H9 (cell line): ENCODE data around the gene ATG13. TPM values are rescaled to one million over a fixed set of nuclear protein-coding genes. Genes with fewer than 3 reads are reported as not detected.

Experiments used
- DNase-seq: peaks from one replicate; pipeline ENCODE4 v3.0.0-alpha.2; 2017
- H2AFZ ChIP-seq: one replicate; pipeline ENCODE4 v1.6.1; 2013; ENCODE audit warnings: mild to moderate bottlenecking, low read length, control low read depth, moderate library complexity
- H2AK5ac ChIP-seq: 2 replicates; pipeline ENCODE4 v1.6.1; 2013; ENCODE audit warnings: low read length, control low read depth, mixed read lengths; ENCODE audit not compliant: insufficient read length
- H2BK120ac ChIP-seq: one replicate; pipeline ENCODE4 v1.6.1; 2013; ENCODE audit warnings: low read depth, mild to moderate bottlenecking, low read length, control low read depth, inconsistent platforms; ENCODE audit not compliant: poor library complexity, severe bottlenecking
- H2BK12ac ChIP-seq: 2 replicates; pipeline ENCODE4 v1.6.1; 2013; ENCODE audit warnings: low read length, control low read depth, mixed read lengths, low read depth; ENCODE audit not compliant: insufficient read length
- H2BK15ac ChIP-seq: 2 replicates; pipeline ENCODE4 v1.6.1; 2013; ENCODE audit warnings: low read depth, low read length, control low read depth
- H2BK20ac ChIP-seq: one replicate; pipeline ENCODE4 v1.6.1; 2013; ENCODE audit warnings: low read depth, mild to moderate bottlenecking, low read length, control low read depth, inconsistent platforms; ENCODE audit not compliant: poor library complexity, severe bottlenecking
- H2BK5ac ChIP-seq: 2 replicates; pipeline ENCODE4 v1.6.1; 2013; ENCODE audit warnings: low read length, control low read depth, mixed read lengths; ENCODE audit not compliant: insufficient read length
- H3K14ac ChIP-seq: 2 replicates; pipeline ENCODE4 v1.6.1; 2013; ENCODE audit warnings: low read length, control low read depth; ENCODE audit not compliant: insufficient read depth
- H3K18ac ChIP-seq: 2 replicates; pipeline ENCODE4 v1.6.1; 2013; ENCODE audit warnings: low read depth, mild to moderate bottlenecking, mixed read lengths, low read length, control low read depth; ENCODE audit not compliant: insufficient read length
- H3K23ac ChIP-seq: 2 replicates; pipeline ENCODE4 v1.6.1; 2013; ENCODE audit warnings: low read length, control low read depth, mixed read lengths, low read depth; ENCODE audit not compliant: insufficient read length
- H3K23me2 ChIP-seq: 2 replicates; pipeline ENCODE4 v1.6.1; 2013; ENCODE audit warnings: low read depth, mild to moderate bottlenecking, mixed read lengths, low read length, control low read depth; ENCODE audit not compliant: insufficient read length, poor library complexity, severe bottlenecking
- H3K27ac ChIP-seq: 2 replicates; pipeline ENCODE4 v1.5.1; 2013; ENCODE audit warnings: low read length, control low read depth, mixed read lengths, low read depth; ENCODE audit not compliant: insufficient read length
- H3K27me3 ChIP-seq: 2 replicates; pipeline ENCODE4 v1.6.1; 2013; ENCODE audit warnings: low read length, control low read depth, inconsistent platforms; ENCODE audit not compliant: insufficient read depth
- H3K4ac ChIP-seq: 2 replicates; pipeline ENCODE4 v1.6.1; 2013; ENCODE audit warnings: low read depth, mild to moderate bottlenecking, control low read depth, inconsistent platforms, low read length, moderate library complexity
- H3K4me1 ChIP-seq: 2 replicates; pipeline ENCODE4 v1.6.1; 2013; ENCODE audit warnings: low read length, control low read depth, inconsistent platforms; ENCODE audit not compliant: insufficient read depth
- H3K4me2 ChIP-seq: 2 replicates; pipeline ENCODE4 v1.6.1; 2013; ENCODE audit warnings: low read length, control low read depth, mixed read lengths; ENCODE audit not compliant: insufficient read length, insufficient read depth
- H3K56ac ChIP-seq: 2 replicates; pipeline ENCODE4 v1.6.1; 2013; ENCODE audit warnings: low read depth, mild to moderate bottlenecking, mixed read lengths, low read length, control low read depth; ENCODE audit not compliant: insufficient read length
- H3K79me1 ChIP-seq: 2 replicates; pipeline ENCODE4 v1.6.1; 2013; ENCODE audit warnings: low read depth, mild to moderate bottlenecking, moderate library complexity, low read length, control low read depth, inconsistent platforms; ENCODE audit not compliant: insufficient read depth, poor library complexity, severe bottlenecking
- H3K79me2 ChIP-seq: 2 replicates; pipeline ENCODE4 v1.6.1; 2013; ENCODE audit warnings: low read length, control low read depth, inconsistent platforms; ENCODE audit not compliant: insufficient read depth
- H3K9ac ChIP-seq: 2 replicates; pipeline ENCODE4 v1.6.1; 2013; ENCODE audit warnings: low read length, control low read depth, mixed read lengths; ENCODE audit not compliant: insufficient read length; ENCODE audit errors: extremely low read depth
- H3K9me3 ChIP-seq: one replicate; pipeline ENCODE4 v1.6.1; 2013; ENCODE audit warnings: low read depth, low read length, inconsistent platforms; ENCODE audit not compliant: control insufficient read depth
- H3T11ph ChIP-seq: one replicate; pipeline ENCODE4 v1.6.1; 2013; ENCODE audit warnings: mild to moderate bottlenecking, low read length, control low read depth, inconsistent platforms
- H4K20me1 ChIP-seq: one replicate; pipeline ENCODE4 v1.6.1; 2013; ENCODE audit not compliant: control insufficient read depth, insufficient read length, insufficient read depth
- H4K5ac ChIP-seq: 2 replicates; pipeline ENCODE4 v1.6.1; 2013; ENCODE audit warnings: low read depth, mild to moderate bottlenecking, mixed read lengths, low read length, control low read depth; ENCODE audit not compliant: insufficient read length
- H4K8ac ChIP-seq: replicated peaks from 2 replicates; pipeline ENCODE4 v1.6.1; 2013; ENCODE audit warnings: low read length, control low read depth, mixed read lengths, low read depth; ENCODE audit not compliant: insufficient read length
- H4K91ac ChIP-seq: 2 replicates; pipeline ENCODE4 v1.6.1; 2013; ENCODE audit warnings: low read depth, mild to moderate bottlenecking, moderate library complexity, mixed read lengths, low read length, control low read depth; ENCODE audit not compliant: insufficient read length
- H3K27ac Mint-ChIP-seq, 3 experiments: 2 replicates in 2 of 3; 3 replicates in 1 of 3; pipeline ENCODE4 v1.8.0; 2020 to 2021; ENCODE audit warnings: mixed read lengths in 3 of 3, mild to moderate bottlenecking in 1 of 3, moderate library complexity in 1 of 3
- H3K27me3 Mint-ChIP-seq: 2 replicates; pipeline ENCODE4 v1.8.0; 2021; ENCODE audit warnings: low read depth, mild to moderate bottlenecking, moderate library complexity, mixed read lengths
- H3K36me3 Mint-ChIP-seq, 3 experiments: 2 replicates in 2 of 3; 3 replicates in 1 of 3; pipeline ENCODE4 v1.8.0; 2020 to 2021; ENCODE audit warnings: low read depth in 3 of 3, mixed read lengths in 3 of 3; ENCODE audit not compliant: insufficient read depth in 1 of 3
- H3K4me1 Mint-ChIP-seq, 2 experiments: 2 replicates each; pipeline ENCODE4 v1.8.0; 2020; ENCODE audit warnings: mixed read lengths in 2 of 2
- H3K4me3 Mint-ChIP-seq, 2 experiments: 2 replicates in 1 of 2; 3 replicates in 1 of 2; pipeline ENCODE4 v1.8.0; 2020 to 2021; ENCODE audit warnings: mild to moderate bottlenecking in 2 of 2, mixed read lengths in 2 of 2, moderate library complexity in 1 of 2
- H3K9me3 Mint-ChIP-seq, 2 experiments: 2 replicates in 1 of 2; 3 replicates in 1 of 2; pipeline ENCODE4 v1.8.0; 2020; ENCODE audit warnings: mild to moderate bottlenecking in 2 of 2, mixed read lengths in 2 of 2, moderate library complexity in 1 of 2
- WGBS: extraction: QIAGEN DNeasy Blood & Tissue Kit; methylation state at CpG from one replicate; pipeline ENCODE4 v1.1.7; 2013; ENCODE audit warnings: missing lambda C conversion rate, low lambda C conversion rate, mixed read lengths; ENCODE audit not compliant: insufficient read length; ENCODE audit errors: extremely low coverage; 5-methylcytosine and 5-hydroxymethylcytosine counted together
- total RNA-seq: library from RNA; stranded (reverse); gene quantifications from 2 replicates; pipeline ENCODE4 v1.2.1, GENCODE V29; 2021
- TF ChIP-seq, protein P1 (sequence below): fragments of 200-600 bp; sonication (generic); conservative IDR thresholded peaks from 3 replicates; pipeline ENCODE4 v1.8.0; 2021; ENCODE audit warnings: antibody characterized with exemption, mild to moderate bottlenecking

ATG13 gene
- total RNA-seq, 1 experiment from 2014 or later = 79.1 TPM

- Mint-ChIP-seq H3K27ac (no peak overlapping the region), H3K4me1 (peaks cover 0 to 4% of the 10 kb centered on the region in 2 experiments; a peak in 1 of 4 replicates), H3K4me3 (no peak overlapping the region), H3K36me3 (peaks cover 7 to 11% (median 8%) of the 10 kb centered on the region in 3 experiments; a peak in 6 of 7 replicates), H3K9me3 (peaks cover 4 to 6% of the 10 kb centered on the region in 2 experiments; a peak in 2 of 5 replicates), H3K27me3 (no peaks in the 10 kb centered on the region)
- Histone ChIP-seq H3K23ac (no peak overlapping the region), H2BK12ac (no peak overlapping the region), H3K9ac (no peak overlapping the region), H2BK20ac (no peak overlapping the region), H3K14ac (no peak overlapping the region), H4K20me1 (no peaks in the 10 kb centered on the region), H3K4me2 (no peak overlapping the region), H2AK5ac (no peak overlapping the region), H3K79me1 (peaks cover 9% of the 10 kb centered on the region), H4K91ac (no peak overlapping the region), H3K4ac (no peak overlapping the region), H2AFZ (no peak overlapping the region), H3T11ph (no peak overlapping the region), H4K5ac (no peak overlapping the region), H3K27ac (no peak overlapping the region), H3K56ac (no peak overlapping the region), H2BK5ac (no peak overlapping the region), H4K8ac (no peak overlapping the region), H3K18ac (no peak overlapping the region), H3K4me1 (no peaks in the 10 kb centered on the region), H2BK120ac (no peak overlapping the region), H3K23me2 (no peaks in the 10 kb centered on the region), H2BK15ac (no peak overlapping the region), H3K9me3 (no peaks in the 10 kb centered on the region), H3K27me3 (no peaks in the 10 kb centered on the region), H3K79me2 (peaks cover 6% of the 10 kb centered on the region; the same call in 1 of the 2 replicates)
- TF ChIP-seq, protein P1, sequence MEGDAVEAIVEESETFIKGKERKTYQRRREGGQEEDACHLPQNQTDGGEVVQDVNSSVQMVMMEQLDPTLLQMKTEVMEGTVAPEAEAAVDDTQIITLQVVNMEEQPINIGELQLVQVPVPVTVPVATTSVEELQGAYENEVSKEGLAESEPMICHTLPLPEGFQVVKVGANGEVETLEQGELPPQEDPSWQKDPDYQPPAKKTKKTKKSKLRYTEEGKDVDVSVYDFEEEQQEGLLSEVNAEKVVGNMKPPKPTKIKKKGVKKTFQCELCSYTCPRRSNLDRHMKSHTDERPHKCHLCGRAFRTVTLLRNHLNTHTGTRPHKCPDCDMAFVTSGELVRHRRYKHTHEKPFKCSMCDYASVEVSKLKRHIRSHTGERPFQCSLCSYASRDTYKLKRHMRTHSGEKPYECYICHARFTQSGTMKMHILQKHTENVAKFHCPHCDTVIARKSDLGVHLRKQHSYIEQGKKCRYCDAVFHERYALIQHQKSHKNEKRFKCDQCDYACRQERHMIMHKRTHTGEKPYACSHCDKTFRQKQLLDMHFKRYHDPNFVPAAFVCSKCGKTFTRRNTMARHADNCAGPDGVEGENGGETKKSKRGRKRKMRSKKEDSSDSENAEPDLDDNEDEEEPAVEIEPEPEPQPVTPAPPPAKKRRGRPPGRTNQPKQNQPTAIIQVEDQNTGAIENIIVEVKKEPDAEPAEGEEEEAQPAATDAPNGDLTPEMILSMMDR = no peak
- WGBS = no CpG with 5 or more reads among the region's 2 CpGs
- DNase-seq = no peak
Measured at GRCh38 chr11:46570790-46571398, 46.5 kb upstream of the ATG13 start.
